H1 (cell line): ENCODE measurements around the gene CLUH. TPM values are rescaled to one million over a fixed set of nuclear protein-coding genes. Genes with fewer than 3 reads are reported as not detected.

Experiments used
- CTCF ChIA-PET: fragments of 300-600 bp; sonication (Branson Sonifier 250); formaldehyde crosslinking; loops from one replicate; lab custom pipeline; 2021; ENCODE audit not compliant: partially characterized antibody; lab: Charles Lee
- POLR2A ChIA-PET: fragments of 300-600 bp; sonication (Branson Sonifier 250); formaldehyde crosslinking; loops from one replicate; lab custom pipeline; 2021; ENCODE audit warnings: inconsistent platforms; ENCODE audit not compliant: partially characterized antibody; lab: Charles Lee
- DNase-seq, 2 experiments: peaks; one replicate each; pipeline versions ENCODE4 v3.0.0 to v3.0.0-alpha.2; 2010 to 2022; ENCODE audit warnings: low spot score in 2 of 2, low read depth in 1 of 2, mixed read lengths in 1 of 2
- FAIRE-seq: peaks from 2 replicates; lab custom pipeline; 2011; peaks lifted over from hg19 to GRCh38; lab: Jason Lieb, UNC
- H2AFZ ChIP-seq: 2 replicates; pipeline ENCODE4 v1.8.1; 2012; ENCODE audit warnings: low read length, inconsistent platforms
- H2AK5ac ChIP-seq: 2 replicates; pipeline ENCODE4 v1.6.1; 2013; ENCODE audit warnings: low read depth, low read length
- H2BK120ac ChIP-seq: replicated peaks from 2 replicates; pipeline ENCODE3; 2013; ENCODE audit warnings: low read depth, low read length, inconsistent platforms
- H2BK12ac ChIP-seq: 2 replicates; pipeline ENCODE4 v1.6.1; 2013; ENCODE audit warnings: low read depth, low read length
- H2BK15ac ChIP-seq: 2 replicates; pipeline ENCODE4 v1.6.1; 2013; ENCODE audit warnings: low read length
- H2BK20ac ChIP-seq: 2 replicates; pipeline ENCODE4 v1.6.1; 2013; ENCODE audit warnings: low read length
- H2BK5ac ChIP-seq: 2 replicates; pipeline ENCODE4 v1.6.1; 2013; ENCODE audit warnings: low read depth, low read length
- H3K14ac ChIP-seq: 2 replicates; pipeline ENCODE4 v1.6.1; 2013; ENCODE audit warnings: inconsistent platforms; ENCODE audit not compliant: insufficient read length
- H3K18ac ChIP-seq: 2 replicates; pipeline ENCODE4 v1.6.1; 2013; ENCODE audit warnings: low read length; ENCODE audit errors: extremely low read depth
- H3K23ac ChIP-seq: 2 replicates; pipeline ENCODE4 v1.6.1; 2013; ENCODE audit warnings: inconsistent platforms; ENCODE audit not compliant: insufficient read length
- H3K23me2 ChIP-seq: 2 replicates; pipeline ENCODE4 v1.6.1; 2013; ENCODE audit warnings: low read depth, low read length
- H3K27ac ChIP-seq: 2 replicates; pipeline ENCODE4 v1.6.1; 2011; ENCODE audit warnings: low read depth, low read length, inconsistent platforms
- H3K27me3 ChIP-seq, 4 experiments: replicated peaks in 1 of 4; 1 replicate in 1 of 4; 2 replicates in 3 of 4; pipeline versions ENCODE4 v1.6.1 to v1.8.1; 2011 to 2013; ENCODE audit warnings: low read length in 3 of 4, mild to moderate bottlenecking in 3 of 4, inconsistent platforms in 2 of 4, mixed read lengths in 2 of 4, moderate library complexity in 1 of 4; ENCODE audit not compliant: control insufficient read depth in 3 of 4, insufficient read depth in 3 of 4; ENCODE audit errors: extremely low read depth in 1 of 4
- H3K36me3 ChIP-seq, 4 experiments: 2 replicates each; pipeline versions ENCODE4 v1.6.1 to v1.8.1; 2011 to 2013; ENCODE audit warnings: mild to moderate bottlenecking in 4 of 4, low read length in 3 of 4, moderate library complexity in 2 of 4, control low read depth in 1 of 4, inconsistent platforms in 1 of 4; ENCODE audit not compliant: insufficient read depth in 4 of 4, control insufficient read depth in 2 of 4
- H3K4ac ChIP-seq: replicated peaks from 2 replicates; pipeline ENCODE3; 2013; ENCODE audit warnings: low read length, low read depth, mixed read lengths, inconsistent platforms; ENCODE audit not compliant: insufficient read length
- H3K4me1 ChIP-seq, 4 experiments: replicated peaks in 1 of 4; 1 replicate in 1 of 4; 2 replicates in 3 of 4; pipeline versions ENCODE4 v1.6.1 to v1.8.1; 2011 to 2013; ENCODE audit warnings: low read length in 3 of 4, inconsistent platforms in 2 of 4, mixed read lengths in 1 of 4; ENCODE audit not compliant: insufficient read depth in 4 of 4, control insufficient read depth in 3 of 4
- H3K4me2 ChIP-seq, 2 experiments: 2 replicates each; pipeline versions ENCODE4 v1.6.1 to v1.8.1; 2011 to 2013; ENCODE audit warnings: low read depth in 2 of 2, low read length in 2 of 2, control low read depth in 1 of 2, inconsistent platforms in 1 of 2, mild to moderate bottlenecking in 1 of 2; ENCODE audit not compliant: insufficient read depth in 1 of 2
- H3K4me3 ChIP-seq, 4 experiments: fragments of 200-600, 300-600 bp in 1 of 4; sonication (generic), shearing (Covaris generic), sonication (Bioruptor Twin) in 1 of 4; 2 replicates each; pipeline versions ENCODE4 v1.5.1 to v1.8.1; 2011 to 2016; ENCODE audit warnings: low read length in 4 of 4, low read depth in 3 of 4, control low read depth in 2 of 4, inconsistent platforms in 2 of 4, mild to moderate bottlenecking in 2 of 4, mixed read lengths in 1 of 4, moderate library complexity in 1 of 4; ENCODE audit not compliant: insufficient read depth in 2 of 4; ENCODE audit errors: extremely low read depth in 1 of 4
- H3K56ac ChIP-seq: replicated peaks from 2 replicates; pipeline ENCODE3; 2013; ENCODE audit warnings: low read depth, mild to moderate bottlenecking, mixed read lengths, low read length, inconsistent platforms; ENCODE audit not compliant: insufficient read length
- H3K79me1 ChIP-seq: 2 replicates; pipeline ENCODE4 v1.6.1; 2013; ENCODE audit warnings: low read depth, low read length, control low read depth
- H3K79me2 ChIP-seq, 2 experiments: 2 replicates each; pipeline versions ENCODE4 v1.6.1 to v1.8.1; 2012 to 2013; ENCODE audit warnings: low read length in 2 of 2, mild to moderate bottlenecking in 2 of 2, inconsistent platforms in 1 of 2; ENCODE audit not compliant: insufficient read depth in 2 of 2, control insufficient read depth in 1 of 2
- H3K9ac ChIP-seq, 4 experiments: replicated peaks in 1 of 4; 1 replicate in 1 of 4; 2 replicates in 3 of 4; pipeline versions ENCODE4 v1.6.1 to v1.8.1; 2011 to 2013; ENCODE audit warnings: low read depth in 3 of 4, low read length in 3 of 4, control low read depth in 2 of 4, mild to moderate bottlenecking in 2 of 4, moderate library complexity in 2 of 4, inconsistent platforms in 1 of 4; ENCODE audit errors: extremely low read depth in 1 of 4
- H3K9me3 ChIP-seq, 2 experiments: 2 replicates each; pipeline versions ENCODE4 v1.6.1 to v1.8.1; 2012 to 2013; ENCODE audit warnings: mild to moderate bottlenecking in 2 of 2, moderate library complexity in 2 of 2, control low read depth in 1 of 2, inconsistent platforms in 1 of 2, low read depth in 1 of 2, low read length in 1 of 2, mixed read lengths in 1 of 2; ENCODE audit not compliant: insufficient read depth in 2 of 2
- H4K20me1 ChIP-seq, 2 experiments: replicated peaks in 1 of 2; 2 replicates each; pipeline versions ENCODE3 to v1.8.1; 2011 to 2013; ENCODE audit warnings: inconsistent platforms in 2 of 2, low read length in 2 of 2, mild to moderate bottlenecking in 1 of 2; ENCODE audit not compliant: insufficient read depth in 2 of 2, control insufficient read depth in 1 of 2
- H4K5ac ChIP-seq: 2 replicates; pipeline ENCODE4 v1.6.1; 2013; ENCODE audit warnings: low read length, low read depth, mixed read lengths, inconsistent platforms; ENCODE audit not compliant: insufficient read length
- H4K8ac ChIP-seq: 2 replicates; pipeline ENCODE4 v1.8.0; 2013; ENCODE audit warnings: mild to moderate bottlenecking, moderate library complexity, low read length, inconsistent platforms; ENCODE audit not compliant: insufficient read depth; ENCODE audit errors: extremely low read depth
- H4K91ac ChIP-seq: replicated peaks from 2 replicates; pipeline ENCODE3; 2013; ENCODE audit warnings: low read length, mixed read lengths, inconsistent platforms; ENCODE audit not compliant: insufficient read length
- CBX8 ChIP-seq: fragments of 300-800, 300-1000 bp; sonication (generic); IDR thresholded peaks from 2 replicates; pipeline ENCODE4 v1.7.1; 2016; ENCODE audit warnings: low read depth, low read length, borderline replicate concordance
- CHD2 ChIP-seq: IDR thresholded peaks from 2 replicates; pipeline ENCODE4 v1.6.1; 2012; ENCODE audit warnings: low read length, improper control_type of control experiment
- EGR1 ChIP-seq: IDR thresholded peaks from 2 replicates; pipeline ENCODE4 v1.6.1; 2011; ENCODE audit warnings: low read depth, low read length, borderline replicate concordance
- JUN ChIP-seq: IDR thresholded peaks from 2 replicates; pipeline ENCODE4 v1.6.1; 2011; ENCODE audit warnings: low read depth, mild to moderate bottlenecking, improper control_type of control experiment, low read length
- SIRT6 ChIP-seq: IDR thresholded peaks from one replicate; pipeline ENCODE4 v1.7.1; 2012; ENCODE audit warnings: low read length, inconsistent platforms
- SUZ12 ChIP-seq: fragments of 200-600 bp; sonication (generic); IDR thresholded peaks from 2 replicates; pipeline ENCODE4 v1.6.1; 2012; ENCODE audit warnings: mild to moderate bottlenecking, inconsistent platforms, low read length, moderate library complexity, mixed read lengths
- TEAD4 ChIP-seq: IDR thresholded peaks from 2 replicates; pipeline ENCODE4 v1.6.1; 2012; ENCODE audit warnings: low read depth, low read length, inconsistent platforms, mixed read lengths
- WGBS, 2 experiments: shearing (Covaris generic) in 1 of 2; methylation state at CpG; one replicate each; pipeline versions ENCODE4 v1.1.6 to v1.1.7; 2013 to 2015; ENCODE audit warnings: low lambda C conversion rate in 2 of 2, mixed read lengths in 2 of 2, inconsistent platforms in 1 of 2, low coverage in 1 of 2, missing lambda C conversion rate in 1 of 2; ENCODE audit not compliant: insufficient replicate concordance in 2 of 2, insufficient coverage in 1 of 2, insufficient read length in 1 of 2; ENCODE audit errors: extremely low coverage in 1 of 2, missing lambda C conversion rate in 1 of 2; 5-methylcytosine and 5-hydroxymethylcytosine counted together
- polyA plus RNA-seq, 7 experiments: library from polyadenylated mRNA; depleted of rRNA in 3 of 7; stranded (reverse) in 5 of 7; unstranded in 2 of 7; fragments of >200 nt in 5 of 7; fragments of 200-250 nt in 2 of 7; gene quantifications; 1 replicate in 5 of 7; 2 replicates in 1 of 7; 4 replicates in 1 of 7; pipeline versions ENCODE4 v1.2.1 to v1.2.3, GENCODE V29; 2011 to 2013; ENCODE audit warnings: missing spikeins in 2 of 7, mixed read lengths in 2 of 7
- total RNA-seq: library from RNA; stranded (reverse); fragmentation: NEBNext Ultra II Directional; extraction: Animal tissue kit (Norgen Biotek cat#: 25700); gene quantifications from 2 replicates; pipeline ENCODE4 v1.2.1, GENCODE V29; 2021

CLUH gene
- total and polyA plus RNA-seq, 2 of the 8 experiments (the other 6 are each of a cell fraction or from before 2014, with no cell fraction given): 33.6 to 98.6 TPM

GRCh38 chr17:2730764-2731353, 19.3 kb upstream of the CLUH start:
- Histone ChIP-seq H3K9me3 (no peaks in the 10 kb centered on the region), H3K4ac (no peak overlapping the region), H3K23ac (no peak overlapping the region), H3K18ac (no peak overlapping the region), H3K79me1 (no peaks in the 10 kb centered on the region), H2AK5ac (no peak overlapping the region), H3K23me2 (no peaks in the 10 kb centered on the region; the same call in 1 of the 2 replicates), H3K79me2 (no peaks in the 10 kb centered on the region), H3K4me3 (no peak overlapping the region), H4K91ac (no peak overlapping the region), H3K9ac (no peak overlapping the region), H4K5ac (no peak overlapping the region), H2AFZ (no peak overlapping the region), H3K4me2 (no peak overlapping the region), H3K27ac (no peak overlapping the region), H2BK20ac (no peak overlapping the region), H2BK5ac (no peak overlapping the region), H3K36me3 (peaks cover 0 to 10% (median 2%) of the 10 kb centered on the region in 4 experiments; a peak in 3 of 8 replicates), H3K27me3 (no peaks in the 10 kb centered on the region), H3K4me1 (no peaks in the 10 kb centered on the region), H4K20me1 (peaks cover 2 to 5% of the 10 kb centered on the region in 2 experiments), H3K14ac (no peak overlapping the region), H3K56ac (no peak overlapping the region), H4K8ac (no peak overlapping the region; the same call in 1 of the 2 replicates), H2BK12ac (no peak overlapping the region), H2BK15ac (no peak overlapping the region), H2BK120ac (no peak overlapping the region)
- CTCF ChIA-PET: interaction anchor here (0.9 kb wide), 2 partner anchors 21 kb away, joined by 3 read pairs; no protein-coding TSS in a partner anchor
- FAIRE-seq (no peak), DNase-seq (no peak)
- POLR2A ChIA-PET: interaction anchor here (1.0 kb wide), 2 partner anchors 17 to 20 kb away, joined by 3 to 4 read pairs; no protein-coding TSS in a partner anchor
- 91% methylated on average over 17 of the region's 17 CpGs; no CpG with 5 or more reads in 1 of the 2 experiments for WGBS, 2 experiments
- TF ChIP-seq TEAD4 (no peak), EGR1 (no peak), CHD2 (no peak), SIRT6 (no peak), CBX8 (no peak), SUZ12 (no peak), JUN (no peak)
